NCI-H187 treated with DMSO at 0.1 percent for 48 hours (cell line): ENCODE measurements around the gene HDHD5.

Experiments
- DNase-seq: peaks from one replicate; lab custom pipeline; 2025; lab: John Stamatoyannopoulos, UW

HDHD5 gene

GRCh38 chr22:17119481-17120202, 39.4 kb downstream of the HDHD5 start:
- DNase-seq, result no peak

GRCh38 chr22:17118342-17118741, 40.7 kb downstream of the HDHD5 start:
- no peak for DNase-seq

GRCh38 chr22:17117890-17118289, 41.2 kb downstream of the HDHD5 start:
- no peak for DNase-seq

GRCh38 chr22:17117400-17117799, 41.7 kb downstream of the HDHD5 start:
- no peak for DNase-seq

GRCh38 chr22:17116572-17117330, 42.3 kb downstream of the HDHD5 start:
- no peak for DNase-seq

GRCh38 chr22:17115945-17116565, 43.0 kb downstream of the HDHD5 start:
- DNase-seq, result no peak

GRCh38 chr22:17115236-17115635, 43.8 kb downstream of the HDHD5 start:
- no peak for DNase-seq

- no peak for DNase-seq
These were observed 44.2 kb downstream of the HDHD5 start for GRCh38 chr22:17114898-17115235.

- no peak for DNase-seq
These were observed 44.7 kb downstream of the HDHD5 start for GRCh38 chr22:17114173-17114897.

- no peak for DNase-seq
These were observed 45.5 kb downstream of the HDHD5 start for GRCh38 chr22:17113600-17113999.

- DNase-seq, result no peak
These were observed 46.5 kb downstream of the HDHD5 start for GRCh38 chr22:17112491-17113042.

GRCh38 chr22:17110791-17111550, 48.1 kb downstream of the HDHD5 start:
- DNase-seq, result no peak

GRCh38 chr22:17109976-17110375, 49.1 kb downstream of the HDHD5 start:
- no peak for DNase-seq

- DNase-seq, result no peak
These were observed 49.8 kb downstream of the HDHD5 start for GRCh38 chr22:17109113-17109865.

- DNase-seq, result no peak
These were observed 50.6 kb downstream of the HDHD5 start for GRCh38 chr22:17108256-17109112.

- DNase-seq, result no peak
These were observed 51.6 kb downstream of the HDHD5 start for GRCh38 chr22:17107547-17107810.

GRCh38 chr22:17106785-17107546, 52.1 kb downstream of the HDHD5 start:
- DNase-seq, result no peak

GRCh38 chr22:17106161-17106784, 52.8 kb downstream of the HDHD5 start:
- DNase-seq, result no peak
